HL-60 (cell line): ENCODE measurements around the gene ZNF454.

Experiments used
- DNase-seq, 2 experiments: peaks; one replicate each; pipeline ENCODE4 v3.0.0-alpha.2; 2010 to 2020; ENCODE audit warnings: low read depth in 1 of 2, low spot score in 1 of 2
- H3K27ac ChIP-seq: fragments of 250-450 bp; sonication (Bioruptor Pico); replicated peaks from 2 replicates; pipeline ENCODE4 v1.5.1; 2020; ENCODE audit warnings: mild to moderate bottlenecking, moderate library complexity
- H3K27me3 ChIP-seq: fragments of 250-450 bp; sonication (Bioruptor Pico); 2 replicates; pipeline ENCODE4 v1.5.1; 2021; ENCODE audit warnings: mild to moderate bottlenecking, moderate library complexity; ENCODE audit not compliant: insufficient read depth, poor library complexity, severe bottlenecking
- H3K4me3 ChIP-seq: replicated peaks from 2 replicates; pipeline ENCODE4 v1.5.1; 2011; ENCODE audit warnings: mild to moderate bottlenecking, control low read depth, low read length; ENCODE audit not compliant: insufficient read depth
- CTCF ChIP-seq: IDR thresholded peaks from one replicate; pipeline ENCODE4 v1.5.1; 2011; ENCODE audit warnings: low read length, control low read depth, inconsistent platforms; ENCODE audit not compliant: insufficient read depth
- GABPA ChIP-seq: IDR thresholded peaks from 2 replicates; pipeline ENCODE4 v1.6.1; 2012; ENCODE audit warnings: low read depth
- POLR2AphosphoS5 ChIP-seq: IDR thresholded peaks from 2 replicates; pipeline ENCODE4 v1.6.1; 2012; ENCODE audit warnings: low read depth
- REST ChIP-seq: IDR thresholded peaks from 2 replicates; pipeline ENCODE4 v1.6.1; 2012; ENCODE audit warnings: low read depth; ENCODE audit not compliant: insufficient replicate concordance
- SPI1 ChIP-seq: IDR thresholded peaks from 2 replicates; pipeline ENCODE4 v1.6.1; 2012; ENCODE audit warnings: low read depth, mild to moderate bottlenecking, borderline replicate concordance

The ZNF454 gene

GRCh38 chr5:178982941-178983340, 41.9 kb downstream of the ZNF454 start:
- Histone ChIP-seq H3K27ac (no peak overlapping the region), H3K4me3 (no peak overlapping the region), H3K27me3 (no peaks in the 10 kb centered on the region)
- no peak for DNase-seq
- TF ChIP-seq SPI1 (no peak), GABPA (no peak), POLR2AphosphoS5 (no peak), REST (no peak), CTCF (no peak)

GRCh38 chr5:178983728-178984127, 42.7 kb downstream of the ZNF454 start:
- Histone ChIP-seq H3K27me3 (no peaks in the 10 kb centered on the region), H3K4me3 (no peak overlapping the region), H3K27ac (no peak overlapping the region)
- TF ChIP-seq CTCF (no peak), REST (no peak), SPI1 (no peak), POLR2AphosphoS5 (no peak), GABPA (no peak)
- no peak for DNase-seq

GRCh38 chr5:178984145-178985072, 43.4 kb downstream of the ZNF454 start:
- Histone ChIP-seq H3K27ac (no peak overlapping the region), H3K4me3 (no peak overlapping the region), H3K27me3 (no peaks in the 10 kb centered on the region)
- DNase-seq: no peak
- TF ChIP-seq SPI1: no peak
- no peak for TF ChIP-seq CTCF
- TF ChIP-seq REST: no peak
- no peak for TF ChIP-seq GABPA
- no peak for TF ChIP-seq POLR2AphosphoS5
